HuH-7.5 (cell line): Measurements from ENCODE around the gene IRF5.

Source experiments
- DNase-seq: peaks from one replicate; pipeline ENCODE4 v3.0.0; 2011; ENCODE audit warnings: low spot score

IRF5 gene, protein sequence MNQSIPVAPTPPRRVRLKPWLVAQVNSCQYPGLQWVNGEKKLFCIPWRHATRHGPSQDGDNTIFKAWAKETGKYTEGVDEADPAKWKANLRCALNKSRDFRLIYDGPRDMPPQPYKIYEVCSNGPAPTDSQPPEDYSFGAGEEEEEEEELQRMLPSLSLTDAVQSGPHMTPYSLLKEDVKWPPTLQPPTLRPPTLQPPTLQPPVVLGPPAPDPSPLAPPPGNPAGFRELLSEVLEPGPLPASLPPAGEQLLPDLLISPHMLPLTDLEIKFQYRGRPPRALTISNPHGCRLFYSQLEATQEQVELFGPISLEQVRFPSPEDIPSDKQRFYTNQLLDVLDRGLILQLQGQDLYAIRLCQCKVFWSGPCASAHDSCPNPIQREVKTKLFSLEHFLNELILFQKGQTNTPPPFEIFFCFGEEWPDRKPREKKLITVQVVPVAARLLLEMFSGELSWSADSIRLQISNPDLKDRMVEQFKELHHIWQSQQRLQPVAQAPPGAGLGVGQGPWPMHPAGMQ

DNA sequence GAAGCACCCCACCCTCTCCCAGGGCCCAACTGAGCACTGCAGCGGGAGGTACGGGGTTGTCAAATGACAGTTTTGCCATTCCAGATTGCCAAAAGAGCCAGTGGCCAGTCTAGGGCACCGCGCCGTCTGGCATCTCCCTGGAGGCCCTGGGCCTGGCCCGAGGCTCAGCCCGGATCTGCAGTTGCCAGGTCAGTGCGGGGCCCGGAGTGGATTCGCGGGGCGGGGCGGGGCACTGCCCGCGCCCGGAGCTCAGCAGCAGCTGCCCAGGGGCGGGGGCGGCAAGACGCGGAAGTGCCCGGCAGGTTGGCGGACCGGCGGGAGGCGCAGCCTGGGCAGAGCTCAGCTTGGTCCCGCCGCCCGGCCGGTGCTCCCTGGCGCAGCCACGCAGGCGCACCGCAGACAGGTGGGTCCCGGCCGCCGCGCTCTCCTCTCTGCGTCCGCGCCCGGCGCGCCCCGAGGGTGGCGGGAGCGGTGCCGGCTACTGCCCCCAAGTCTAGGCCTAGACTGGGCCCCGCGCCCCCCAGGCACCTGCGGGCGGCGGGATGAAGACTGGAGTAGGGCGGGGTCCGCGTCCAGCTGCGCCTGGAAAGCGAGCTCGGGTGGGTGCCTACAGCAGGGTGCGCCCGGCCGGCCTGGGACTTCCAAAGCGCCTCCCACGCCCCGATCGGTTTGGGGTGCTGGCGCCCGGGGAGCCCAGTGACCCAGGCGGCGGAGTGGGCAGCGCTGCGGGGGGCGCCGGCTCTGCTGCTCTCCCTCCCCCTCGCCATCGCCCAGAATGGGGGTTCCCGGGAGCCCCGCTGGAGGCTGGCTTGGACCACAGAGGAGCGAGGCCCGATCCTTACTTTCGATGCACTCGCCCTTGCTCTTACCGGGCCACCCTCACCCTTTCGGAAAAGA, at the start of gene IRF5:
IRF5 (plus strand) TSS at position 281 of the 897 bp plus-strand sequence. CDS start 4,155 bp downstream, outside the sequence.
- peak; percentile 47 for DNase-seq

DNA sequence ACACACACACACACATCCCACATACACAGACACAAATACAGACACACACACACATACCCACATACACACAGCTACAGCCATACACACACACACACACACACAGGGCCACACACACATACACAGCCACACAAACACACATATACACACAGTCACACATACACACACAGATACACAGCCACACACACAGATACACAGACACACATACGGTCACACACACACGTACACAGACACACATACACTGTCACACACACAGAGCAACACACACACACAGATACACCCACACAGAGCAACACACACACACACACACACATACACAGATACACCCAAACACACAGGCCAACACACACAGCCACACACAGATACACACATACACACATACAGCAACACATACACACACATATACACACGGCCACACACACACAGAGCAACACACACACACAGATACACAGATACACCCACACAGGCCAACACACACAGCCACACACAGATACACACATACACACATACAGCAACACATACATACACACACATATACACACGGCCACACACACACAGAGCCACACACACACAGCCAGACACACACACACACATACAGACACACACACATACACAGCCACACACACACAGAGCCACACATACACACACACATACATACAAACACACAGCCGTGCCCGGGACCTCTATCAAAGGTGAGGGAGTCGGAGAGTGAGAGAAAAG, 49.5 kb upstream of the IRF5 start:
- DNase-seq = no peak

DNA sequence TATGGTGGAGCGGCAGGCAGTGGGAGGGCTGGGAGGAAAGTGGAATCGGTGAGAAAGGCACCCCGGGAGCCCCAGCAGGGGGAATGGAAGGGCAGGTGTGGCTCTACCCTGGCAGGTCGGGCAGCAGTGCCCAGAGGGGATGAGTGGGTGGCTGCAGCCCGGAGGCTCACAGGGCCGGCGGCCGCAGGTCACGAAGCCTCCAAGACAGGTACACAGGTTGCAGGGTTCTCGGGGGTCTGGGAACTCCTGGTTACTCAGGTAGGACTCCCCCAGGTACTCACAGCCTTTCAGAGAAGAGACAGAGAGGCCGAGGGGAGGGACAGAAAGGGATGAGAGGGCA, 49.0 kb upstream of the IRF5 start:
- DNase-seq = no peak

DNA sequence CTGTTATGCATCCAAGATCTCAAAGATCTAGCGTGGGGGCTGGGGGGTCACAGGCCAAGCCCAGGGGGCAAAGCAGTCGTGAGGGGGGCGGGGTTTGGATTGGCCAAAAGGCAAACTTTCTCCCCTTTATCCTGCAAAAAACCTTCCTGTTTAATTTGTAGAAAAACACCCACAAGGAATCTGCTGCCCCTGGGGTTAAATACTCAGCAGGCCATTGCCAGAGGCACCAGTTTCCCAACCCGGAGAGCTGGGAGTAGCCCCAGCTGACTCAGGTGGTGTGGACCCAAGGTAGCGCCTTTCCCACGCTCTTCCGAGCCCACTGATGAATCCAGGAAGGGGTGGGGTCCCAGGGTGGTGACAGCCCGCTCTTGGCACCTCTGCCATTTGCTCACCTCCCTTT, 48.6 kb upstream of the IRF5 start:
- no peak for DNase-seq

DNA sequence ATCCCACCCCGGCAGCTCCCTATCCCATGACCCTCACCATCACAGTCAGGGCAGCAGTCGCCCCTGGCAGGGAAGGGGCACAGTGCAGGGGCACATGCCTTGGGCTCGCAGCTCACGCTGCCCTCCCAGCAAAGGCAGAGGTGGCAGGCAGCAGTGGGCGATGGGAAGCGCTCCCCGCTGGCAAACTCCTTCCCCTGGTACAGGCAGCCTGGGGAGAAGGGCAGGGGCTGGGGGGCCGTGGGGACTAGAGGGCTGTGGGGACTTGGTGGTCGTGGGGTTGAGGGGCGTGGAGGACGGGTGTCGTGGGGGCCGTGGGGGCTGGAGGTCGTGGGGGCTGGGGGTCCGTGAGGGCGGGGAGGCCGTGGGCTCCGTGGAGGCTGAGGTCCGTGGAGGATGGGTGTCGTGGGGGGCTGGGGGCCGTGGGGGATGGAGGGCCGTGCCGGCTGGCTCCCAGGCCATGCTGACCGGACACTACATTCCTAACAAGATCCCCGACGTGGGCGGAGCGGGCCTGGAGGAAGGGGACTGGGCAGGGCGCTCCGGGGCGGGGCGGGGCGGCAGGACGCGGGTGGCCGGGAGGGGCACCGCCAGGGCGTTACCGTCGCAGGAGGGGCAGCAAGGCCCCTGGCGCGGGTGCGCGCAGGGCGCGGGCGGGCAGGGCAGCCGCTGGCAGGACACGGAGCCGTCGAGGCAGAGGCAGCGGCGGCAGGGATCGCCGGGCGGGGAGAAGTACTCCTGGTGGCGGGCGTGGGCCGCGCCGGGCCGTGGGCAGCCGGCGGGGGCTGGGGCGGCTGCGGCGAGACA, 47.2 kb upstream of the IRF5 start:
- peak; percentile 64 for DNase-seq

DNA sequence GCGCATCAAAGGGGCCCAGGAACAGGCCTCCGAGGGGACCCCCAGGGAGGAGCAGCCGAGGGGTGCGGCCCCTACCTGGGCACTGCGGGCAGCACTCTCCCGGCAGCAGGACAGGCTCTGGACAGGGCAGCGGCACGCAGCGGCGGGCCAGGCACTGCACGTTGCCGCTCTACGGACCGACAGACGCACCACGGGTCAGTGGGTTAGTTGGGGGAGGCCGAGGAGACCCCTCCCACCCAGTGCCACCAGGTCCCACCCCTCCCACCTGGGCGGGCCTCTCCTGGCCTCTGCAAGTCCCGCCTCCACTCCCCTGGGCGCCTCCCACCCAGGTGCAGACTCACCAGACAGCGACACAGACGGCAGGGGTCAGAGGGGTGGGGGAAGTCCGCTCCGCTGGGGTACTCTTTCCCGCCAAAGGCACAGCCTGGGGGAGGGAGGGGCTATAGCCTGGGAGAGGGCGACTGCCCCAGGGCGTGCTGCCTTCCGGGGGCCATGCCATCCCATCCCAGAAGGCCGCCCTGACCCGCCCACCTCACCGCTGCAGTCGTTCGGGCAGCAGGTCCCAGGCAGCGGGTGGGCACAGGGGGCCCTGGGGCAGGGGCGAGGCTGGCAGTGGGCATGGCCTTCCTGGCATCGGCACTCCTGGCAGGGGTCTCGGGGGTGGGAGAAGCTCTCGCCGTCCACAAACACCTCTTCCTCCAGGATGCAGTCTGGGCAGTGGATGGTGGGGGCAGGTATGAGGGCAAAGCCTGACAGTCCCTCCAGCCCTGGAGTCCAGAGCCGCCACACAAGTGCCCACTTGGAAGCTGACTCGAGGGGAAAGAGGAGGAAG, 46.4 kb upstream of the IRF5 start:
- no peak for DNase-seq

DNA sequence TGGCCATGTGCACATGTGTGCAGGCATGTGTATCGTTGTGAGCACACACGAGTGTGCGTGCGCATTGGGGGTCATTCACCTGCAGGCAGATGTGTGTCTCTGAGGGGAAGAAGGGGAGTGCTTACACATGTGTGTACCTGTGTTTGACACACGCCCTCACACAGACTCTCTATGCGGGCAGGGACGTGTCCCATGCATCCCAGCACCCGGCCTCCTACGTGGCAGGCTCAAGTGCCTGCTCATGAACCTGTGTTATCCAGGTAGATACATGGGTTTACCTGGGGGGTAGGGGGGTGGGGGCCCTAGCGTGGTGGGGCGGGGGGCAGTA, 45.8 kb upstream of the IRF5 start:
- DNase-seq = no peak

DNA sequence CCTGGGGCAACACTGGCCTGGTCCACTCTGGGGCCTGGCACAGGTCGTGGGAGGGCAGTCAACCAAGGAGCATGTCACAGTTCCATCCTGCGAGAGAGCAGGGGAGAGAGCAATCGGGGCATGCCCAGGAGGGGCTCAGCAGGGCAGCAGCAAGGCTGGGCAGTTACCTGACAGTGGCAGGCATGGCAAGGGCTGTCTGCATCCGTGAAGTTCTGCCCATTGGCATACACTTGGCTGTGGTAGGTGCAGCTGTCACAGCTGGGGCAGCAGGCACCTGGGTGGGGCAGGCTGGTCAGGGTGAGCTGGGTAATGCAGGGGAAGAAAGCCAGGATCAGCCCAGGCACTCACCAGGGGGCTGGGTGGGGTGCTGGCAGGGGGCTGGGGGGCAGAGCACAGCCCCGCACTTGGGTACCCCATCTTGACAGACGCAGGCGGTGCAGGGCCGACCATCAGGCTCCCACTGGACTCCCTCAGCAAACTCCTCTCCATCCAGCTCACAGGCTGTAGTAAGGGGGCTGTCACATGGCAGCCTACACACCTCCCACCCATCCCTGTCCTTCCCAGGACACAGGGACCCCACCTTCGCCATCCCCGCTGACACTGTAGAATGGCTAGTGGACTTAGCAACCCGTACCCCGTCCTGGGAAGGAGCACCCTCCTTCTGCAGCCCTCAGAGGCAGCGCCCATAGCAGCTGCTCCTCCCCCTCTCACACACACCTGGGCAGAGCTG, 45.0 kb upstream of the IRF5 start:
- no peak for DNase-seq

DNA sequence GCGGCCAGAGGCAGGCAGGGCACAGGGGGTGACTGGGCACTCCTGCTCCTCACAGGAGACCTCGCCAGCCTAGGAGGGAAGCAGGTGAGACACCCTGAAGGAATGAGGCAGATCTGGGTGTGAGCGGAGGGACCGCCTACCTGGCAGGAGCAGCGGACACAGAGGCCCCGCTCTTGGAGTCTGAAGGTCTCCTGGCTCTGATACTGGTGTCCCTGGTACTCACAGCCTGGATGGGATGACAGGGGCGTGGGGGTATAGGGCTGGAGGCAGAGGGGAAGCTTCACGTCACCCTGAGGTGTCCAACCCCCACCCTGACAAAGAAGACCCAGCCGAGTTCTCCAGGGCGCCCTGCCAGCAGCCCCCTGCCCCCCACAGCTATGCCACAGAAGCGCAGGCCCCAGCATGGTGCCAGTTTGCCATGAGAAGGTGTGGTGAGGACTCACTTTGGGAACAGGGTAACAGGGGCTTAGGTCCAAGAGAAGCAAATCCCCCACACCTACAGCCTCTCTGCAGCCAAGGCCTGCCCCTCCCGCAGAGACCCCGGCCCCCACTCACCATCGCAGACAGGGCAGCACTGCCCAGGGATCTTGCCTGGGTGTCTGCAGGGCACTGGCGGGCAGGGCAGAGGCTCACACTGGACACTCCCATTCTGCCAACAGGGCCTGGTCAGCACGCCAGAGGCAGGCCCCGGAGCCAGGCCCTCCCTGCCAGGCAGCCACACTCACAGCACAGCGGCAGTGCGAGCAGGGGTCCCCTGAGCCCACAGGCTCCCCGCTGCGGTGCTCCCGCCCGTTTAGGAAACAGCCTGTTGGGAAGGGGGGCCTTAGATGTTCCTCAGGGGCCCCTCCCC, 44.3 kb upstream of the IRF5 start:
- DNase-seq = no peak

DNA sequence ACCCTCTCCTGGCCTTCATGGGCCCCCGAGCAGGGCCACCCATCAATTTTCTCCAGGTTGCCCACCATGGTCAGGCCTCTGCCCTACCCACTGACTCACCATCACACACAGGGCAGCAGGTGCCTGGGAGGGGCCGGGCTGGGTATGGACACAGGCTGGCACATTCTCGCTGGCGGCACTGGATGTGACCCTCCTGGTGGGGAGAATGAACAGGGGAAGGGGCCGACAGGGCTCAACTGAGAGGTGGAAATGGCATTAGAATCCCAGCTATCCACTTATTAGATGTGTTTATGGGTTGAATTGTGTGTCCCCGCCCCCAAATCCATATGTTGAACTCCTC, 43.7 kb upstream of the IRF5 start:
- DNase-seq = no peak

DNA sequence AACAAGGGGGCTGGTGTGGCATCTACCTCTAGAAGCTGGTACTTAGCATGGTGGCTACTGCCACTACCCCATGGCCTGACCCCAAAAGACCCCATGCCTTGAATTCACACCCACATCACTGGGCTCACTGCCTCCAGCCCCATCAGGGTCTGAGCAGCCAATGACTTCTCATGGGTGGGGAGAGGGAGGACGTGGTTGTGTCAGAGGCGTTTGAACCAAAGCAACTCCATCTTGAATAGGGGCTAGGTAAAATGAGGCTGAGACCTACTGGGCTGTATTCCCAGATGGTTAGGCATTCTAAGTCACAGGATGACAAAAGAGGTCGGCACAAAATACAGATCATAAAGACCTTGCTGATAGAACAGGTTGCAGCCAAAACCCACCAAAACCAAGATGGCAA, 42.4 kb upstream of the IRF5 start:
- DNase-seq = no peak

DNA sequence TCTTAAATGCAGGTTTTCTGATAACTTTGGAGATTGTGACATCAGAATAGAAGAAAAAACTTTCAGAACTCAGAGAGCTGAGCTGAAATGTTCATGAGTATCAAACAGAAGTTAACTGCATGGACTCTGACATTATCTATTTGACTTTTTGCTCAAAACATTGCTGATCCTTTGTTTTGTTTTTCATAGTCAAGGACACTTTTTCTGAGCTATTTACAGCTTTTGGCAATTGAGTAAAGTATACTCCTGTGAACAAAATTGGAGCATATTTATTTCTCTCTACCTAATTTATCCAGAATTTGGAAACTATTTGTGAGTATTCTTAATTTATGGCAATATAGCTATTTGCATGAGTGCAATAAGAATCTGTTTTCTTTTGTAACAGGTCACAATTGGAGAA, 38.3 kb upstream of the IRF5 start:
- DNase-seq = no peak

DNA sequence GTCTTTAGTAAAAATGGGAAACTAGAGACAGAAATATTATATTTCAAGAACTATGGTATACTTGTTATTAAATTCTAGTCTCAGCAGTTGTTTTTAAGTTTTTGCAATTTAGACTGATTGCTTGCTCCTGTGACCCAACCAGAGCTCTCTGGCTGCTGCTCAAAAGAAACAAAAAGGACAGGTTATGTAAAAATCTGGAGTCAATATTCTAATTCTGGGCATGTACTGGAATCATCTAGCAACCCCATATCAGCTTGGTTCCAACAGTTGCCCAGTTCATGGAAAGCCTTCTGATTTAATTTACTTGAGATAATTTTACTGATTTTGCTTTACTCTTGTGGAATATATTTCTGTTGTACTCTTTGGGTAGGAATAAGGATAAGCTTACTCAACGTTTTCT, 37.5 kb upstream of the IRF5 start:
- no peak for DNase-seq

DNA sequence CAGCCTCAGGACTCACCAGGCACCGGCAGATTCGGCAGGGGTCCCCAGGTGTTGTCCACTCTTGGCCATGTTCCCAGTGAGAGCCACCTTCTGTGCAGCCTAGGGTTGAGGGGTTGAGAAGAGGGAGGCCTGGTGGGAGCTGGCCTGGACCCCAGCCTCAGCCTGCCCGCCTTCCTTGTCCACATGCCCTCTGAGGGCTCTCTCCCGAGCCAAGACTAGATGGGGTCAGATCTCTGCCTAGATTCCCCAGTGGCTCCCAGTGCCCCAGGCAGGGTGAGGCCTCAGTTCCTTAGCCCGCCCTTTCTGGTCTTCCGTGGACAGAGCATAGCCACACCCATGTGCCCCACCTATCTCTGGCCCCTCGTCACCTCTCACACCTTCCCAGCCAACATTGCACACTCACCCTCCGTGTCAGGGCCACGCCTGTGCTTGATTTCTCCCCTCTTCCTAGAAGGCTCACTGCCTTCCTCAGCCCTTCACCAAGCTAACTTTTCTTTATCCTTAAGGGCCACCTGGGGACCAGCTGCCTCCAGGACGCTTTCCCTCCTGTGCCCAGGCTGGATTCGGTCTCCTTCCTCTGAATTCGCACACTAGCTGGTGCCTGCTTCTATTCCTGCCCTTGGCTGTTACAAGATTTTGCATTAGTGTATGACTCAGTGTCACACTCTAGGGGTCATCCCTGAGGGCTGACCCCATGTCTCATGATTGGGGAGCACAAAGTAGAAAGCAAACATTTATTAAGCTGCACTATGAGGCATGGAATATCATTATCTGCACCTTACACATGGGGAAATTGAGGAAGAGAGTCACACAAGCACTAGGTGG, 34.8 kb upstream of the IRF5 start:
- no peak for DNase-seq

DNA sequence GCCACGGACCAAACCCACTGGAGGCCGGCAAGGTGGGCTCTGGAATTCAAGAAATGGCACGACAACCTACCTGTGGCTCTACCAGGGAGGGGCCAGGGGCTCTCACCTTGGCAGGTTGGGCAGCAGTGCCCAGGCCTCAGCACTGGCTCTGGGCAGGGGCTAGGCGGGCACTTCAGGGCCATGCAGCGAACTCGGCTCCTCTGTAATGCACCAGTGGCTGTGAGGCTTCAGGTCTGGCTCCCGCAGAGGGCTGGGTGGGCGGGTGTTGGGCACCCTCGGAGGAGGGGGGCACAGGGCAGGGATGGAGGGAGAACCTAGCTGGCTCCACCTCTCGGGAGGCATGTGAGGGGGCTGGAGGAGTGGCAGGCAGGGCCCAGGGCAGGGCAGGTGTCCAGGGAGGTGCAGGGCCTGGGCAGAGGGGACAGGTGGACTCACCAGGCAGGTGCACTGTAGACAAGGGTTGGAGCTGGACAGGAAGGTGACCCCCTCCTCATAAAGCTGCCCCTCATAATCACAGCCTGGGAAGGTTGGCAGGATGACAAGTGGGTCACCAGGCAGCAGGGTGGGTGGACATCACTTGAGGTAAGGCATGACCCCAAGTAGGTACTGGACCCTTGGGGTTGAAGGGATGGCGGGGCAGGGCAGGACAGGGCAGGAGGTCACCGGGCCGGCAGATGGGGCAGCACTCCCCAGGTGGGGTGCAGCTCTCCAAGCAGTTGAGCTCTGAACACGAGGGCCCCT, 33.9 kb upstream of the IRF5 start:
- DNase-seq = no peak

DNA sequence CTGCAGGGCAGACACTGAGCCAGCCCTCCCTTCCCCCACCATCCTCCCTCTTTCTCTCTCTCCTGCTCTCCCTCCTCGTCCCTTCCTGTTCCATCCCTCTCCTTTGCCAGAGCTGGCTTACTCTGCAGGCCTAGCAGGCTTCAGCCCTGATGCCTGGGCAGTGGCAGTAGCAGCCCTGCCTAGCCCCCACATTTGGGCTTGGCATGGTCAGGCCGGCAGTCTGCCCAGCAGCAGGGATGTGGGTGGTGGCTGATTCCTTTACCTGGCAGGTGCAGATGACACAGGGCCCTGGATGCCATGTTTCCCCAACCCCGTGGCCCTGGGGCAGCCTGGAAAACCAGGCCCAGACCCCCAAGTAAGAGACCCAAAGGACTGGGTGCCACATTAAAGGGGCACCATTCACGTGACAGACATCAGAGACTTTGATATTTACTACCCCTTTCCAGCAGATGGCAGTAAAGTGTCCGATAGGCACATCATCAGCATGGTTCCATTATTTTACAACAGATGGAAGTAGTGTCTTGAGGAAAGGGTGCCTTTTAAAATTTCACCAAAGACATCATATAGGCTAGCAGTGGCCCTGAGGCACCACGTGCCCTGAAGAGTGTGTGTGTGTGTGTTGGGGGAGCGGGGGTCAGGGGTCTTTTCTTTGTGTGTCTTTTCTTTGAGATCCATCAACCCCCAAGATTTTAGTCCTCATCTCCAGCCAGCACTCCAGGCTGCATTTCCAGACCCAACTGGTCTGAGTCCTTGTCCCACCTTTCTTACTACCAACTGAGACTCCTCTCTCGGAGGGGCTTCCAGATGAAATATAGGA, 33.1 kb upstream of the IRF5 start:
- peak; percentile 68 for DNase-seq
